GM18498 (cell line): ENCODE data around the gene OR6Y1.

ENCODE experiments used
- ATAC-seq: cut with Tn5 transposase; IDR thresholded peaks from one replicate; pipeline ENCODE4 v1.9.1; 2021; ENCODE audit warnings: mild to moderate bottlenecking, moderate library complexity; ENCODE audit not compliant: unreplicated experiment

The OR6Y1 gene, protein sequence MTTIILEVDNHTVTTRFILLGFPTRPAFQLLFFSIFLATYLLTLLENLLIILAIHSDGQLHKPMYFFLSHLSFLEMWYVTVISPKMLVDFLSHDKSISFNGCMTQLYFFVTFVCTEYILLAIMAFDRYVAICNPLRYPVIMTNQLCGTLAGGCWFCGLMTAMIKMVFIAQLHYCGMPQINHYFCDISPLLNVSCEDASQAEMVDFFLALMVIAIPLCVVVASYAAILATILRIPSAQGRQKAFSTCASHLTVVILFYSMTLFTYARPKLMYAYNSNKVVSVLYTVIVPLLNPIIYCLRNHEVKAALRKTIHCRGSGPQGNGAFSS

DNA sequence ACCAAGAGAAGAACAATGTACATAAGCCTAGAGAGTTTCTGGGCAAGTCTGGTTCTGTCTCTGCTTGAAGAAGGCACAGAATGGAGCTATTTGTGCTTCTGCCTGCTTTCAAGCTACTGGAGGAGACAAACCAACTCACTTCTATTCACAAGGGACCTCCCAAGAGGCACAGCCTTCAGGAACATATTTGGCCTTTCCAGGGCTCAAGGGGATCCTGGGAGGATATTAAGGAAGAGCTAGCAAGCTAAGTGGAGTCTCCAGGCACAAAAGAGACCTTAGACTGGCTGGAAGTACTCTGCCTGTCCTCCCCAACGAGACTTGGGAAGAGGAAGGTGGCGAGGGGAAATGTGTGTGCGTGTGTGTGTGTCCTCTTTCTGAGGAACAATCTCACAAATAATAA is at the start of gene OR6Y1:
Gene OR6Y1, minus strand, starts transcription at position 54 of the 400 bp plus-strand sequence. CDS start 6,300 bp downstream, outside the sequence.
- no peak for ATAC-seq

DNA sequence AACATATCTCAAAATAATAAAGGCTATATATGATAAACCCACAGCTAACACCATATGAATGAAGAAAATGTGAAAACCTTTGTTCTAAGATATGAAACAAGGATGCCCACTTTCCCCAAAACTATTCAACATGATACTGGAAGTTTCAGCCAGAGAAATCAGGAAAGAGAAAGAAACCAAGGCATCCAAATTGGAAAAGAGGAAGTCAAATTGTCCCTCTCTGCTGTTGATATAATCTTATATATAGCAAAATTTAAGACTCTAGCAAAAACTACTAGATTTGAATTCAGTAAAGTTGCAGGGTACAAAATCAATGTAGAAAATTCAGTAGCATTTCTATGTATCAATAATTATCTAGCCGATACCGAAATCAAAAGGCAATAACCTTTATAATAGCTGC is 46.5 kb upstream of the OR6Y1 start:
- no peak for ATAC-seq

DNA sequence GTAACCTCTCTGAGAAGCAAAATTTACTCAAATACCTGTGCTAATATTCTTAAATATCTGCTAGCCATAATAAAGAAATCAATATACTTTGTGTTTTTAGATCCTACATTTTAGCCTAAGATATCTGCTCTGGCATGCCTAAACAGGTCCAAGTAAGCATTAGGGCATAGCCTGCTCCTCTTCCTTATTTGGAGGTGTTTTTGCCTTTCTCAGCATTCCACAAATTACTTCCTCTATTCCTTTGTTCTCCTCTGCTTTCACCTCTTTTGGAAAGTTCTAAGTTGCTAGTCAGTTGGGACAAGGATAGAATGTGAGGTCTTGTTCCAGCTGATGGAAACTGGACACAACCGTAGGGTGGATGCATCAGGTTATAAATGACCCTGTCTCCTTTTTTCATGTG is 32.7 kb upstream of the OR6Y1 start:
- ATAC-seq = no peak

DNA sequence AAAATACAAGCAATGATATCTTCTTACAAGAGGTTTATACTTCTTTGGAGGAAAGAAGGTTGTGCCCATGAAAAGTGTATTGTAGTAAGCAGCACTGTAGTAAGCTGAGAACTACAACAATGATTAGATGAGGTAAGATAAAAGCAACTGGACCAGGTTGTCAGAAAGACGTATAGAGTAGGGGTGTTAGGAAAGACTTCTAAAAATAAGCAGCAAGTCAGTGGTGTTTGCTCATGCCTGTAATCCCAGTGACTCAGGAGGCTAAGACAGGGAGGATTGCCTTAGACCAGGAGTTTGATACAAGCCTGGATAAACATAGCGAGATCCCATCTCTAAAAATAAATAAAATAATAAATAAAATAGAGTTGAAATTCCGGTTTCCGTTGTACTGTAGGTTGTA is 29.8 kb upstream of the OR6Y1 start:
- no peak for ATAC-seq

DNA sequence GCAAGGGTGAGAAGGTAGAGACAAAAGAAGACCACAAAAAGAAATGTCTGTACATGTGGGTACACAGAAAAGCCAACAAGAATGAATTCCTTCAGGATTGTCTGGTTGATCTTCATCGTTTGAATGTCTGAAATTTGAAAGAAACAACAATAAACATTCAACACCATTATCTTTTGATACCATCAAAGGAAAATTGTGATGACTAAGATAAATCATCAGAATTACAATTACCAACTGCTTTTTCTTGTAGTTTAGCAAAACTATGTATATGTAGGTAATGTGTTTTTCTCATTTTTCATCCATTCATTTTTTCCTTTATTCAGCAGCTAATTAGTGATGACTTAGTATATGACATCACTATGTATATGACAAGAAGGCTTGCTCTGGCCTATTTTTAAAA is 25.5 kb upstream of the OR6Y1 start, which contains the start of gene OR10X1:
Gene OR10X1, minus strand, starts transcription at position 167 of the 400 bp plus-strand sequence. Its CDS starts 0 bp downstream, at position 167.
- no peak for ATAC-seq

DNA sequence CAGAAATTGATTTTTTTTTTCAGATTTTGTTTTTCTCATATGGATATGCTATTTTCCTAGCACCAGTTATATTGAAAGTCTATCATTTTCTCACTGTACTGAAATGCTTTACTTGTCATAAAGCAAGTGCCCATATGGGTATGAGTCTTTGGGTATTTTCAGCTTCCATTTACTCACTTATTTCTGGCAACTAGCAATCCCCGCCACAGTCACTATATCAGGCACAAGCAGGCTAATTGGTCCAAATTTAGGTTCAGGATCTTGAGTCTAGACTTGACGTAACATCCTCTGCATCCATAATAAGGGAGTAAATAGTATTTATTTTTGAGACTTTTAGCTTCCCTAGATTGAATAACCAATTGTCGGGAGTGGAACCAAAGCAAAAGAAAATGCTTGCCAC is 23.4 kb upstream of the OR6Y1 start:
- no peak for ATAC-seq

DNA sequence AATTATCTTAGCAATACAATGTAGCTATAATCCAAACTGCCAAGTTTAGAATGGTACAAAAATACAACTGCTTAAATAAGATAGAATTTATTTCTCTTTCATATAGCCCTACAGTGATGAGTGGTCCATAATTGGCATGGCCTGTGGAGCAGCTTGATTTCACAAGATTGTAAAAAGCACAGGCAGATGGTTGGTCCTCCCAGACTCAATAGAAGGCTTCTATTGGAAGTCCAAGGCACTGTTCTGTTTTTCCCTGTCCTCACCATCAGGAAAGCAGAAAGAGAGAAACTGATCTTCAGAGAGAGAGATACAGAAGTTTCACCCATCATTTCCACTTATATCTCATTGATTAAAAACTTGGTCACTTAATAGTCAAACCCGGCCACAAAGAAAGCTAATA is 18.0 kb upstream of the OR6Y1 start:
- no peak for ATAC-seq

DNA sequence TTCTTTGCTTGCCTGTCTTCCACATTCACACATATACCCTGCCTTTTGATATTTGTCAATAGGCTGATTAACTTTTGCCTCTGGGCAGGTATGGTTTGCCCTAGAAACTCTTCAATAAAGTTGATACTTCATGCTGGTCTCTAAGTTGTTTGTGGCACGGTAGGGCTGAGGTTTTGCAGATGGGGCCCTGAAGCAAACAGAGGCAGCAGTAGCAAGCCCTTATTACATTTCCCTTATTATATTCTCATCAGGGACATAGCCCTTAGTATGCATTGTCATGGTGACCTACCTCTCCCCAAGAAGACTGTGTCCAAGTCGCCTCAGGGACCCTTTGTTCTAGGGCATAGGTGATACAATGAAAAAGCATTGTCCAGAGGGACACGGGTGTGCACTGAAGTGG is 16.3 kb upstream of the OR6Y1 start, which contains the start of gene OR6P1:
Gene OR6P1, minus strand, starts transcription at position 101 of the 400 bp plus-strand sequence. CDS start 6,976 bp downstream, outside the sequence.
- no peak for ATAC-seq

DNA sequence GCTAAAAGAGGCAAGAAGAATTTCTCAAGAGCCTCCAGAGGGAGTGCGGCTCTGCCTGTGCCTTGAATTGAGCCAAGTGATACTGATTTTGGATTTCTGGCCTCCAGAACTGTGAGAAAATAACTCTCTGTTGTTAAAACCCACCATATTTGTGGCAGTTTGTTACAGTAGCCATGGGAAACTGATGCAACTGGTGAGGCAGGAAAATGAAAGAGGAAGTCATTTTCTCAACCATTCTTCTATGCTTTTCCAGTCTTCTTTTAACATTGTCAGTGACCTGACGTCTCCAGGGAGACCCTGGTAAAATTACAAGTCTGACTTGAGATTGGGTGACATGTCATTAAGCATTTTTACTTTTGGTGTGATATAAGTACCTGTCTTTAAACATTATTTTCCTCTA is 10.4 kb upstream of the OR6Y1 start:
- no peak for ATAC-seq

DNA sequence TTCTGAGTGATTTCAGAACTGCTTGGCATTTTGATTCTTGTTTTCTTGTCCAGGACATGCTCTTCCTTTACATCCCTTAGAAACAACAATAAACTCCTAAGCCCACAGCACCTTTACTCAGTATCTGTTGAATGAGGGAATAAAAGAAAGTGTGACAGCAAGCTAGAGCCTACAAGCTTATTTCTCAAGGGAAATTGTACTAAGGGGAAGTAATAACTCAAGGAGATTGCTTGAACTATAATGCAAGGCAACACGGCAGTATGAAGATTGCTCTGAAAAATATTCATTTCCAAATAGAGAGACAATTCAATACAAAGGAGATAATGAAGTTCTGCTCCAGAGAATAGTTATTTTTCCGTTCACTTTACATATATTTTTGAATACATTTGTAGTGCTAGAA is 9.6 kb upstream of the OR6Y1 start:
- ATAC-seq = no peak

DNA sequence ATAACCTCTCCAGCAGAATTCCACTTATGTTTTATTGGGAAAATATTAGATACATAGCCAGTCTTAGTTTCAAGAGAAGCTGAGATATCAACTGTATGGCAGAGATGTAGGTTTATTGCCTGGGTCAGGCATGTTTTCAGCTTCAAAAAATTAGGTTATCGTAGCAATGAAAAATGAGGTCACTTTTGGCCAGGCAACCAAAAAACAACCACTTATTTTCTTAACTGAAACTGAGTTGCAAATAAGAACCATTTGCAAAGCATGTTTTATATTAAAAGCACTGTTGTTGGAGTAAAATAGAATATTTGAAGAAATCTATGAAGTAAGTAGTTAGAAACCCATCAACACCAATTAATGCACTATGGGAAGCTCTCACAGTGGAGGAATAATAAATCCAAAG is 5.5 kb upstream of the OR6Y1 start:
- ATAC-seq = no peak

DNA sequence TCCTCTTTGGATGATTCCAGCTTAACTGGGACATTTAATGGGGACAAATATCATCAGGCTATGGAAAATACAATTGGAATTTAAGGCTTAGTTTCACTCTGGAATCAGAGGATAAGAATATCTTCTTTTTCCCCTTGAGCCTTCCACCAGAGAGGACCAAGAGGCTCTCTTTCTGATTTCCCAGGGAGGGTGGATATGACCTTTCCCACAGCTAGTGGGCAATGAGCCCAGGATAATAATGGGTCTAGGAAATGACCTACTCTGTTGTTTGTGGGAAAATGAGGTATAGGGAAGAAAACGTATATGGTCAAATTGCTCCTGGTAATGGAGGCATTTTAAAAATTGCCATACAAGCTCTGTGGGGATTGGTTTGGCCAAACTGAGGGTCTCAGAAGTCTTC is 1.9 kb downstream of the OR6Y1 start:
- no peak for ATAC-seq

DNA sequence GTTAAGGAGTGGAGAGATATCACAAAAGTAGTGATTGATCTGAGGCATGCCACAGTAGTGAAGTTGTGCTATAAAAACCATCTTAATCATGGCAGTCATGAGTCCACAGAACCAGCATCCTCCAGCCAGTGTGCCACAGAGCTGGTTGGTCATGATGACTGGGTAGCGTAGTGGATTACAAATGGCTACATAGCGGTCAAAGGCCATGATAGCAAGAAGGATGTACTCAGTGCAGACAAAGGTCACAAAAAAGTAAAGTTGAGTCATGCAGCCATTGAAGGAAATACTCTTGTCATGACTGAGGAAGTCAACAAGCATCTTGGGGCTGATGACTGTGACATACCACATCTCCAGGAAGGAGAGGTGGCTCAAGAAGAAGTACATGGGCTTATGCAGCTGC is 6.7 kb downstream of the OR6Y1 start:
- ATAC-seq = no peak

DNA sequence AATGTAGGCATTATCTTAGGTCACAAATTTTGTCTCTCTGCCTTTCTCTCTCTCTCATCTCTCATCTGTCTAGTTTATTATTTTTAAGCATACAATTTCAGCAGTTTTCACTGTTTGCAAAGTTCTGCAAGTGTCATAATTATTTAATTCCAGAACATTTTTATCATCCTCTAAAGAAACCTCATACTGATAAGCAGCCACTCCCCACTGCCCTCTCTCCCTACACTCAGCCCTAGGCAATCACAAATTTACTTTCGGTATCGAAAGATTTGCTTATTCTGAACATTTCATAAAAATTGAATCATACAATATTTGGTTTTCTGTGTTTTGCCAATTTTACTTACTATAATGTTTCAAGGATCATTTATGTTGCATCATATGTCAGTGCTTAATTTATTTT is 16.6 kb downstream of the OR6Y1 start:
- no peak for ATAC-seq

DNA sequence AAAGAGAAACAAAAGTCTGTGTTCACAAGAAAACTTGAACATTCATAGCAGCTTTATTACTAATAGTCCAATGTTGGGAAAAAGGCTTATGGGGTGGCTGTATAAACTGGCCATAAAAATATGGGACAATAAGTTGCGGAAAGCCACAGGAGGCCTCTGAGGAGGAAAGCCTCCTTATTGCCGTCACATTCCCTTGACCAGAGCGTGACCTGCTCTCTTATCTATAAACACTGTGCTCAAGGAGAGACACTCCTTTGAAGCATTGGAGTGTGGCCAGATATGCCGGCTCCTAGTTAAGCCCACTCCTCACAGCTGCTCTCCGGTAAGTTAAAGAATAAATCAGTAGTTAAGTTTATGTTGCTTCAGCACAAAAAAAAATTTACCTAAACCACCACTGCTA is 19.7 kb downstream of the OR6Y1 start:
- ATAC-seq = no peak

DNA sequence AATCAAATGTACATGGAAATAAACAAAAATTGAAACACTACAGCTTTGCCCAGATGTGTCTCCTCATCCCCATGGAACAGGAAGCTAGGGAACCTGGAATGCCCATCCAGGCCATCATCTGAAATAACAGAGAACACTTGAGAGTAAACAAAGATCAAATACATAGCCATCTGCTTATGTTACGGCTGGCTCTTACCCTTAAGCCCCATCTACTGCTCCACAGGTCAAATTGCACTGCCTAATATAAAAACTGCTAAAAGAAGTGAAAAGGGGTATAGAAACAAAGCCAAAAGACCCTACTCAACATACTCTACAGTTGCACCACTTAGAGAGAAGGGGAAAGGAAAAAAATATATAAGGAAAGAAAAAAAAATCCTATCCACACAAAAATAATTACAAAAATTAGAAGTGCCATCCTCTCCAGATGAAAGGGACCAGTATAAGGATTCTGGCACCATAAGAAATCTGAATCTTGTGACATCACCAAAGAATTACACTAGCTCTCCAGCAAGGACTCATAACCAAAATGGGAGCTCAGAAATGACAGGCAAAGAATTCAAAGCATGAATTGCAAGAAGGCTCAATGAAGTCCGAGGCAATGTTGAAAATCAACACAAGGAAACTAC is 26.9 kb downstream of the OR6Y1 start:
- ATAC-seq = no peak

DNA sequence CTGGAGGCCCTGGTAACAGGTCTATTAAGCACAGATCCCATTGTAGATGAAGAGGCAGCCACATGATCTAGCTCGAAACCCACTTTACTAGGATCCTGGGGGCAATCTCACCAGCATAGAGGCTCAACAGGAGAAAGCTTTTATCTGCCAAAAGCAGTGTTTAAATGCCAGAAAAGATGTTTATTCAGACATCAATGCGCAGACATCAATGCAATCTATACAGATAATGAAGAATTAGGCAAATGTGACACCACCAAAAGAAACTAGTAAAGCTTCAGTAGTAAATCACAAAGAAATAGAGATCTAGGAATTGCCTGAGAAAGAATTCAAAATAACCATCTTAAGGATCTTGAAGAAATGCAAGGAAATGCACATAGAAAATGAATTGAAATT is 32.5 kb downstream of the OR6Y1 start:
- ATAC-seq = no peak

DNA sequence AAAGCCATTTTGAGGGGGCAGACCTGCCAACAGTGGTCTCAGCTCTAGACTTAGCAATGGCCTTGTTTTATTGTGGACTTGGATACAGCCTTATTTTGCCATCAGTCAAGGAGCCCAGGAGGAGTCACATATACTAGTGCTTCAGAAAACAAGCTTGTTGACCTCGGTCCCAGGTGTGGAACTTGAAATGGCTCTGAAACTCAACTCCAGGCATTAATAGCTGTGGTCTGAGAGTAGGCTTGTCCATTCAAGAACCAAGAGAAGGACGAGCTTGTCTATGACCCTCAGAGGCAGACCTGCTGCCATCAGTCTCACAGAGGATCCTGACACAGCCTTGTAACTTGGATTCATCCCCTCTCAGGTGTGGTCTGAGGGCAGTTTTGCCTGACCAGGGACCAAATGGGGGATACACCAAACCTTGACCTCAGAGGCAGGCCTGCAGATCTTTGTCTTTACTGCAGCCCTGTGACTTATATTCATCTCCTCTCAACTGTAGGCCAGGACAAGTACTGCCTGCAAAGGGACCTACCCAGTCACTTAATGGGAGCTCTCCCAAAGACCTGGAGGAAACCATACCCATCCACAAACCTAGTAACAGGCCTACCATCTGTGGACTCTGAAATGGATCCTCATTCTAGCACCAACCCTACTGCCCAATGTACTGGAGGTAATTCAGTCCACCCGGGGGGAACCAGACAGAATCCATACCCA is 33.1 kb downstream of the OR6Y1 start:
- ATAC-seq = no peak

DNA sequence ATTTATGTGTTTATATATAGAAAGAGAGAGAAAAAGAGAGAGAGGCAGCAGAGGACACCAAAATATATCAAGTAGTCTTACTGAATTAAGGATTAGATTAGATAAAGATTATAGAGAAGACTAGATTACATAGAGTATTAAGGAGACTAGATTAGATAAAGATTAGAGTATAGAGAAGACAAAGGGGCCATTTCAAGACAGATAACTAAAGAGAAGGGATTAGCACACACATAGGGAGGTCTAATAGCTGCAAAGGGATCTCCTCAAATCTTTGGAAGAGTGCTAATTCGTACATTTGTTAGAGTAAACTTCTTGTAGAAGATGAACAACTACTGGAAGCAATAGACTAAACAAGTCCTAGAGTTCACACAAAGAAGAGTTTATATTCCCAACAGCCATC is 34.2 kb downstream of the OR6Y1 start:
- no peak for ATAC-seq

DNA sequence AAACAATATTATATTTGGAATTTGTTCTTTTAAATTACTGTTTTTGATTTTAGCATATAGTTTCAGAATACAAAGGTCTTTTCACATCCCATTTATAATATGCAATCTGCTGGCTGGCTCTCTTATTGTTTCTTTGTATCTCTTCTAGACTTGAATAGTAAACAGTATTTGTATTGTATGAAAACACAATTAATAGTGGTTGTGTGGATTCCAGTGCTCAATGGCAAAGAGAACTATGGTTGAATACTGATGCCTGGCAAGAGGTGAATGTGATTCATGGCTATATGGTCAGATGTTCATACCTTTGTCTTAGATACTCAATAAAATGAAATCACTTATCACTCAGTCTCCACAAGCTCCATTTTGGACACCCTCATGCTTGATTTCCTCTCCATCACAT is 37.2 kb downstream of the OR6Y1 start:
- ATAC-seq = no peak

DNA sequence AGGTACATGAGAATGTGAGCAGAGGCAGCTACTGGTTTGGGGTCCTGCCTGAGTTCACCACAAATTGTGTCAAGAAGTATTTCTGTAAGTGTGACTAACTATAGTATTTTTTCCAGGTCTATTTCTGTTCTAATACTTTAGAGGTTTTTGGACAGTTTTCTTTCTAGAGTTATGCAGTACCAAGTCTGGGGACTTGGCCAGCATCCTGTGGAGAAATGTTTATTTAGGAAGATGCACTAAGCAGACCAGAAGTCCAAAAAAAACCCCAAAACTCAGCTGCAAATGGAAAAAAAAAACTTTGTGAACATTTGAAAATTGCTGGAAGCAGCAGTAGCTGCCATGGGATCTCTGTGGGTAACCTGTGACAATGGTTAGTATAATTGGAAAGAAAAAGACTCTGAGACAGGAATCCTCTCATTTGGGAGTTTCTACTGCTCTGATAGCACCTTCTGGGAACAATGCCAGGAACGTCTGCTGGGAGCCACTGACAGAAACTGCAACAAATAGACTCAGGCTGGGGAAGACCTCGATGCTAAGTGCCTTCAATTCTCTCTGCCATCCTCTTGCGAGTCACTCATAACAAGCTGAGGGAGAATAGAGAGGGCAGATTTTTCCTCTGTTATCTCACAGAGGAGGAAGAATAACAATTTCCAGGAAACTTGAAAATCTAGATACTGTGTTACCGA is 44.6 kb downstream of the OR6Y1 start:
- ATAC-seq = no peak
